PFSK-1 (cell line): ENCODE data around the gene PXDN.

Experiments
- FOXP2 ChIP-seq: optimal IDR thresholded peaks from 2 replicates; pipeline ENCODE3; 2011; ENCODE audit warnings: borderline replicate concordance, control low read depth, inconsistent platforms; ENCODE audit not compliant: insufficient read depth; ENCODE audit errors: extremely low read length, extremely low read depth
- POLR2AphosphoS5 ChIP-seq: IDR thresholded peaks from 2 replicates; pipeline ENCODE4 v1.6.1; 2012; ENCODE audit warnings: low read depth, mild to moderate bottlenecking, control low read depth, low read length, moderate library complexity
- TAF1 ChIP-seq: IDR thresholded peaks from 2 replicates; pipeline ENCODE4 v1.6.1; 2012; ENCODE audit warnings: low read length, control low read depth, borderline replicate concordance; ENCODE audit not compliant: insufficient read depth
- TF ChIP-seq, protein P1 (sequence below), 2 experiments: IDR thresholded peaks; 2 replicates each; pipeline versions ENCODE4 v1.6.1 to v1.8.0; 2011 to 2012; ENCODE audit warnings: low read depth in 2 of 2, low read length in 2 of 2, control low read depth in 1 of 2, inconsistent platforms in 1 of 2, mild to moderate bottlenecking in 1 of 2, moderate library complexity in 1 of 2; ENCODE audit not compliant: insufficient read depth in 1 of 2

DNA sequence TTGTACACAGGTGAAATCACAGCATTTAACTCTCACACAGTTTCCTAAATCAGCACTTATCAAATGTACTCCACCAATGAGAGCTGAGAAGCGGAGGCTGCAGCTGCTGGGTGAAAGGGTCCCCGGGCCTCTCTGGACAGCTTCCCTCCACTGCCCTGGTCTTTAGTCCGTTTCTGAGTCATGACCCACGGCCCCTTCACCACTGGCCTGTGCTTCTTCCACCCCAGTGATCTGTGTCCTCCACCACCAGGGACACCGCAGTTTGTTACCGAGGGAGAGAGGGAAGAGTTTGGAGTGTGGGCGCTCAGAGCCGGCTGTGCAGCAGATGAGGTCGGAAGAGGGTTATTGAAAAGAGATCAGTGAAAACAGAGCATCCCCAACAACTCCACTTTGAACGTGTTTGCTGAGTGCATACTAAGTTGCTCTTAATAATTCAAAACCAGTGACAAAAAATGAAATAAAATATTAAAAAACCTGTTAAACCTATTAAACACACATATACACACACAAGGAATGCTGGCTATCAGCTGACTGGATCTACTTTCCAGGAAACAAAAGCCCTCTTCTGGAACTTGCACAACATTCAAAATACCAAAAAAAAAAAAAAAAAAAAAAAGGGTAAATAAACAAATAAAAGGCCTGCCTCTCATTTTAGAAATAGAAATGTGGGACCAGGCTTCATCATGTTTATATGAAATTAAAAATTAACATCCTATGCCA, 54.1 kb downstream of the PXDN start:
- TF ChIP-seq TAF1 = no peak
- TF ChIP-seq, protein P1, sequence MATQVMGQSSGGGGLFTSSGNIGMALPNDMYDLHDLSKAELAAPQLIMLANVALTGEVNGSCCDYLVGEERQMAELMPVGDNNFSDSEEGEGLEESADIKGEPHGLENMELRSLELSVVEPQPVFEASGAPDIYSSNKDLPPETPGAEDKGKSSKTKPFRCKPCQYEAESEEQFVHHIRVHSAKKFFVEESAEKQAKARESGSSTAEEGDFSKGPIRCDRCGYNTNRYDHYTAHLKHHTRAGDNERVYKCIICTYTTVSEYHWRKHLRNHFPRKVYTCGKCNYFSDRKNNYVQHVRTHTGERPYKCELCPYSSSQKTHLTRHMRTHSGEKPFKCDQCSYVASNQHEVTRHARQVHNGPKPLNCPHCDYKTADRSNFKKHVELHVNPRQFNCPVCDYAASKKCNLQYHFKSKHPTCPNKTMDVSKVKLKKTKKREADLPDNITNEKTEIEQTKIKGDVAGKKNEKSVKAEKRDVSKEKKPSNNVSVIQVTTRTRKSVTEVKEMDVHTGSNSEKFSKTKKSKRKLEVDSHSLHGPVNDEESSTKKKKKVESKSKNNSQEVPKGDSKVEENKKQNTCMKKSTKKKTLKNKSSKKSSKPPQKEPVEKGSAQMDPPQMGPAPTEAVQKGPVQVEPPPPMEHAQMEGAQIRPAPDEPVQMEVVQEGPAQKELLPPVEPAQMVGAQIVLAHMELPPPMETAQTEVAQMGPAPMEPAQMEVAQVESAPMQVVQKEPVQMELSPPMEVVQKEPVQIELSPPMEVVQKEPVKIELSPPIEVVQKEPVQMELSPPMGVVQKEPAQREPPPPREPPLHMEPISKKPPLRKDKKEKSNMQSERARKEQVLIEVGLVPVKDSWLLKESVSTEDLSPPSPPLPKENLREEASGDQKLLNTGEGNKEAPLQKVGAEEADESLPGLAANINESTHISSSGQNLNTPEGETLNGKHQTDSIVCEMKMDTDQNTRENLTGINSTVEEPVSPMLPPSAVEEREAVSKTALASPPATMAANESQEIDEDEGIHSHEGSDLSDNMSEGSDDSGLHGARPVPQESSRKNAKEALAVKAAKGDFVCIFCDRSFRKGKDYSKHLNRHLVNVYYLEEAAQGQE (IDR thresholded peaks at IDR 0.05; ENCODE audit: insufficient read depth in 1 of 2, low read depth in 2 of 2, low read length in 2 of 2) = no peak
- peak; percentile 39; the same call in 1 of the 2 replicates for TF ChIP-seq POLR2AphosphoS5
- TF ChIP-seq FOXP2 = no peak
